ENCODE data around the gene SHISA5. TPM values are rescaled to one million over a fixed set of nuclear protein-coding genes. Genes with fewer than 3 reads are reported as not detected.

The SHISA5 gene
- total RNA-seq, 1 experiment from 2014 or later = 174 TPM

- Histone ChIP-seq H3K56ac (ENCODE audit: insufficient read length, low read depth, low read length) (no peak overlapping the region), H2BK15ac (ENCODE audit: low read depth, low read length) (no peak overlapping the region), H3K9me3 (ENCODE audit: control insufficient read depth, low read depth, low read length) (no peaks in the 10 kb centered on the region), H3K4me1 (ENCODE audit: insufficient read depth, low read length) (peaks cover 3% of the 10 kb centered on the region; the same call in 1 of the 2 replicates), H3K4ac (ENCODE audit: low read depth, low read length) (no peak overlapping the region), H2BK12ac (ENCODE audit: insufficient read length, low read depth, low read length) (no peak overlapping the region), H3K79me1 (ENCODE audit: insufficient read depth, low read depth, low read length, poor library complexity, severe bottlenecking) (peaks cover 2% of the 10 kb centered on the region), H3K23me2 (ENCODE audit: insufficient read length, low read depth, low read length, poor library complexity, severe bottlenecking) (no peaks in the 10 kb centered on the region), H2AK5ac (ENCODE audit: insufficient read length, low read length) (no peak overlapping the region), H3T11ph (ENCODE audit: low read length) (no peak overlapping the region), H3K9ac (ENCODE audit: extremely low read depth, insufficient read length, low read length) (no peak overlapping the region), H3K14ac (ENCODE audit: insufficient read depth, low read length) (no peak overlapping the region), H3K27ac (ENCODE audit: insufficient read length, low read depth, low read length) (no peak overlapping the region), H4K5ac (ENCODE audit: insufficient read length, low read depth, low read length) (no peak overlapping the region), H3K79me2 (ENCODE audit: insufficient read depth, low read length) (peaks cover 5% of the 10 kb centered on the region; the same call in 1 of the 2 replicates), H2BK5ac (ENCODE audit: insufficient read length, low read length) (no peak overlapping the region), H2BK20ac (ENCODE audit: low read depth, low read length, poor library complexity, severe bottlenecking) (no peak overlapping the region), H2BK120ac (ENCODE audit: low read depth, low read length, poor library complexity, severe bottlenecking) (no peak overlapping the region), H4K91ac (ENCODE audit: insufficient read length, low read depth, low read length) (no peak overlapping the region), H3K27me3 (ENCODE audit: insufficient read depth, low read length) (no peaks in the 10 kb centered on the region), H3K4me2 (ENCODE audit: insufficient read depth, insufficient read length, low read length) (no peak overlapping the region), H2AFZ (ENCODE audit: low read length) (no peak overlapping the region), H3K23ac (ENCODE audit: insufficient read length, low read depth, low read length) (no peak overlapping the region), H3K18ac (ENCODE audit: insufficient read length, low read depth, low read length) (no peak overlapping the region), H4K20me1 (ENCODE audit: control insufficient read depth, insufficient read depth, insufficient read length) (no peaks in the 10 kb centered on the region), H4K8ac (replicated peaks; ENCODE audit: insufficient read length, low read depth, low read length) (no peak overlapping the region)
- Mint-ChIP-seq H3K4me1 (peaks cover 21 to 27% of the 10 kb centered on the region in 2 experiments), H3K4me3 (no peak overlapping the region), H3K27ac (no peak overlapping the region), H3K9me3 (no peaks in the 10 kb centered on the region), H3K27me3 (ENCODE audit: low read depth) (no peaks in the 10 kb centered on the region), H3K36me3 (ENCODE audit: insufficient read depth in 1 of 3, low read depth in 3 of 3) (peaks cover 22 to 52% (median 35%) of the 10 kb centered on the region in 3 experiments; a peak in 6 of 7 replicates)
- DNase-seq = no peak
- no CpG with 5 or more reads among the region's 7 CpGs for WGBS (ENCODE audit: extremely low coverage, insufficient read length, low lambda C conversion rate)
- TF ChIP-seq CTCF (conservative IDR thresholded peaks at IDR 0.05) = no peak
Observed at GRCh38 chr3:48436855-48437254, 67.1 kb downstream of the SHISA5 start.

Data from H9 (cell line).